Hematopoietic multipotent progenitor cell (in vitro differentiated cells): Measurements from ENCODE around the gene OR52E1. TPM values are rescaled to one million over a fixed set of nuclear protein-coding genes. Genes with fewer than 3 reads are reported as not detected.

Experiments
- DNase-seq, 3 donors: peaks; one replicate each; pipeline ENCODE4 v3.0.0-alpha.2; 2011 to 2015; ENCODE audit warnings: low read depth in 2 of 3, low spot score in 2 of 3
- total RNA-seq: library from RNA; depleted of rRNA; stranded (reverse); fragments of >200 nt; gene quantifications from one replicate; pipeline ENCODE4 v1.2.3, GENCODE V29; 2012

OR52E1 gene
- total RNA-seq, 1 donor, result under 0.01 TPM

- no peak for DNase-seq
Observed at GRCh38 chr11:5107285-5107684, 37.9 kb downstream of the OR52E1 start.

GRCh38 chr11:5115339-5115738, 46.0 kb downstream of the OR52E1 start:
- no peak for DNase-seq

- DNase-seq, result no peak
Observed at GRCh38 chr11:5117588-5117987, 48.2 kb downstream of the OR52E1 start.

- no peak for DNase-seq
Observed at GRCh38 chr11:5118893-5119292, 49.5 kb downstream of the OR52E1 start.

Other genes with a start within 250 kb of the OR52E1 start
- gene OR51F2, start 248.3 kb upstream of the OR52E1 start, total RNA-seq, result not detected
- gene OR51S1, start 220.4 kb upstream of the OR52E1 start, total RNA-seq, result not detected
- not detected for gene OR51T1, start 187.7 kb upstream of the OR52E1 start, total RNA-seq
- gene OR51A7, start 165.8 kb upstream of the OR52E1 start, total RNA-seq, result not detected
- not detected for gene OR51G2, start 150.2 kb upstream of the OR52E1 start, total RNA-seq
- not detected for gene OR51G1, start 145.2 kb upstream of the OR52E1 start, total RNA-seq
- gene OR51A4, start 122.0 kb upstream of the OR52E1 start, total RNA-seq, result under 0.01 TPM
- not detected for gene OR51A2, start 113.9 kb upstream of the OR52E1 start, total RNA-seq
- gene OR51L1, start 74.7 kb upstream of the OR52E1 start, total RNA-seq, result under 0.01 TPM
- not detected for gene OR52J3, start 23.0 kb upstream of the OR52E1 start, total RNA-seq
- gene OR52E2, start 9.9 kb upstream of the OR52E1 start, total RNA-seq, result not detected
- gene OR52A5, start 68.8 kb downstream of the OR52E1 start, total RNA-seq, result not detected
- gene OR52A1, start 85.2 kb downstream of the OR52E1 start, total RNA-seq, result 0.27 TPM
- not detected for gene OR51V1, start 131.1 kb downstream of the OR52E1 start, total RNA-seq
- 708 TPM for gene HBB, start 157.5 kb downstream of the OR52E1 start, total RNA-seq
- gene HBD, start 164.9 kb downstream of the OR52E1 start, total RNA-seq, result 77.0 TPM
- gene HBG1, start 180.3 kb downstream of the OR52E1 start, total RNA-seq, result not detected
- 0.27 TPM for gene HBG2, start 185.2 kb downstream of the OR52E1 start, total RNA-seq
- gene HBE1, start 200.4 kb downstream of the OR52E1 start, total RNA-seq, result under 0.01 TPM
- 0.54 TPM for gene OR51B4, start 232.4 kb downstream of the OR52E1 start, total RNA-seq